HG03521 (cell line): ENCODE results near the gene GLCCI1.

Experiments
- ATAC-seq: cut with Tn5 transposase; IDR thresholded peaks from one replicate; pipeline ENCODE4 v1.9.1; 2021; ENCODE audit warnings: mild to moderate bottlenecking, moderate library complexity; ENCODE audit not compliant: unreplicated experiment

GLCCI1 gene

GRCh38 chr7:7959979-7960670 is 8.5 kb upstream of the GLCCI1 start:
- peak; percentile 80 for ATAC-seq

DNA sequence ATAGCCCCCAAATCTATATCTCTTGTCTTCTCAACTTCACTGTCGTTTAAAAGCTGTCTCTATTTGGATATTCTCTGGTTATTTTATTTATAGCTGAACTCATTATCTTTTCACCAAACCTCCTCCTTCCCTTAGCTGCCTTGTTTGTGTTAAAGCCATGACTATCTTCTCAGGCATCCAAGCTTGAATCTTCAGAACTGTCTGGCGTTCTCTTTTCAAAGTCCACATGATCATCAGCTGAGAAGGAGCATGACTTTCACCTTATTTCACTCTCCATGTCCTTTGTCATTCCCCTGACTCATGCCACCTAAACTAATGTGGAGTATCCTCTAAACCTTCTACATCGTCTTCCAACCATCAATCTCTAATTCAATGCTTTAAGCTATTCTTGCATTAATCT is 5.7 kb upstream of the GLCCI1 start:
- ATAC-seq = no peak

GRCh38 chr7:7964250-7964649 is 4.3 kb upstream of the GLCCI1 start:
- no peak for ATAC-seq

GRCh38 chr7:7964691-7965090 is 3.9 kb upstream of the GLCCI1 start:
- ATAC-seq = no peak

GRCh38 chr7:7965301-7965700 is 3.3 kb upstream of the GLCCI1 start:
- ATAC-seq = no peak

DNA sequence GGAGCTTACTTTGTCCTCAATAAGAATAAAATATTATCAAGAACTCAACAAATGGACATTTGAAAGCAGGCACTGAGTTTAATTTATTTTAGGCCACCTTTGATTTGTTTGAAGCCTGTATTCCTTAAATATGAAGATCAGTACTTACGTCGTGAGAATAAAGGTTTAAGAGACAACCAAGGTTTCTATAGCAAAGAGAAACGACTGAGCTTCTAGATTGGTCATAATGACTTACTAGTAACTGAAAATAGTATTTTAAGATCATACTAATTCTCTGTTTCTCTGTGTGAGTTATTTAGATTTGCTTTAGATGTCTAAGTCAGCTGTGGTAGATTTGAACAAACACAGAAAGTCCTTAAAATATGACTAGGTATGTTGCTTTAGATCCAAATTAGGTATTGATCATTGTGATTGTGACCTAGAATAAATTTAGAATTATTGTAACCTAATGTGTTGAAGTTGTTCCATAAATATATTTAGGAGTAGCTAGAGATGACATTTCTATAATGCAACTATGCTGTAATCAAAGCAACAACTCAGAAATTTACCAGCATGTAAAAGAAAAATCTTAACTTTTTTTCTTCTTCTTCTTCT is 2.4 kb upstream of the GLCCI1 start:
- ATAC-seq = no peak

DNA sequence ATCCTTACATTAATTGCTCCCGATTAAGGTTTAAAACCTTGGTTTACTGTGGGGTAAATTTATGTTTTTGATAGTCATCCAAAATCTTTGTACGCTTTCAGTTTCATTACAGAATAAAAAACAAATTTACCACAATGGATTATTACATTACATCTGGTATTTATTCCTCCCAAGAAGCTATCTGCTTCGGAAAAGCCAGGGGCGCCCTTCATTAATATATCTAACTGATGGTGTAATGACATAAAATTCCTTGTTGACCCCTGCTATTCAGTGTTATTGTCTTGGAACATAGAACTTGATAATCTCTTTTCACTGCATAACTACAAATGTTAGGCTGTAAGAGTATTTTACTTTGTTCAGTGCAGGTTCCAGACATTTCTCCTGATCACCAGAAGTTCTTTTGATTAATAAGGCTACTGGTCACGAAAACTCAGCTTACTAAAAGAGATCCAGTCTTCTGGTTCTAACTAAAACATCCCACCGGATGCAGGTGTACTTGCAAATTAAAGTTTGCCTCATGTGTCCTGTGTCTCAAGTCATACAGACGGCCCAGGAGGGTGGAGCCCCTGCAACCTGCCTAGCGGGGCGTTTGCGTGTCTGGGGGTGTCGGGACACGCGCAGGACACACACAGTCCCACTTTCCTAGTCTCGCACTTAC is 581 bp upstream of the GLCCI1 start:
- ATAC-seq = no peak

DNA sequence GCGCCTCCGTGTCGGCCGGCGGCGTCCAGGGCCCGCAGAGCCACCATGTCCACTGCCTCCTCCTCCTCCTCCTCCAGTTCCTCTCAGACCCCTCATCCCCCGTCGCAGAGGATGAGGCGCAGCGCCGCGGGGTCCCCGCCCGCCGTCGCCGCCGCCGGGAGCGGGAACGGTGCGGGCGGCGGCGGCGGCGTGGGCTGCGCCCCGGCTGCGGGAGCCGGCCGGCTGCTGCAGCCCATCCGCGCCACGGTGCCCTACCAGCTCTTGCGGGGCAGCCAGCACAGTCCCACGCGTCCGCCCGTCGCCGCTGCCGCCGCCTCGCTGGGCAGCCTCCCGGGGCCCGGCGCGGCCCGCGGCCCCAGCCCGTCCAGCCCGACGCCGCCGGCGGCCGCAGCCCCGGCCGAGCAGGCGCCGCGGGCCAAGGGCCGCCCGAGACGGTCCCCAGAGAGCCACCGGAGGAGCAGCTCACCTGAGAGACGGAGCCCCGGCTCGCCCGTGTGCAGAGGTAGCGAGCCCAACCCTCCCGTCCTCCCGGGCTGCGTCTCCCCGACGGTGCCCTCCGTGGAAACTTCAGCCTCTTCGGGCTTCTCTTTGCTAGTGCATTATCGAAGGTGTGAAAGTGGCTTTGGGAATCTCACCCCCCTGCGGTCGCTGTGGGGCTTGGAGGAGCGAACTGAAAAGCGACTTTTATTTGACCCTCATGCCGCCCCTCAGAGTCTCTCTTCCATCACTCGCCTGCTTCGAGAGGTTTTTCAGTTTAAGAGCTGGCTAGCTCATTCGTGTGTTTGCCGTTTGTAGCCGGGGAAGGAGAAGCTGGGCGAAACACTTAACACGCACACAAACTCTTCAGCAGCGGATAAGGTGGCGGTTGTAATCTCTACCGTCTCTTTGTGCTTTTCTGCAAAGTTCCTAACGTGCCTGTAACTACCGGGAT is 975 bp downstream of the GLCCI1 start:
- ATAC-seq = peak; percentile 9

- ATAC-seq = no peak
Measured at GRCh38 chr7:7970237-7970530, 1.6 kb downstream of the GLCCI1 start.

DNA sequence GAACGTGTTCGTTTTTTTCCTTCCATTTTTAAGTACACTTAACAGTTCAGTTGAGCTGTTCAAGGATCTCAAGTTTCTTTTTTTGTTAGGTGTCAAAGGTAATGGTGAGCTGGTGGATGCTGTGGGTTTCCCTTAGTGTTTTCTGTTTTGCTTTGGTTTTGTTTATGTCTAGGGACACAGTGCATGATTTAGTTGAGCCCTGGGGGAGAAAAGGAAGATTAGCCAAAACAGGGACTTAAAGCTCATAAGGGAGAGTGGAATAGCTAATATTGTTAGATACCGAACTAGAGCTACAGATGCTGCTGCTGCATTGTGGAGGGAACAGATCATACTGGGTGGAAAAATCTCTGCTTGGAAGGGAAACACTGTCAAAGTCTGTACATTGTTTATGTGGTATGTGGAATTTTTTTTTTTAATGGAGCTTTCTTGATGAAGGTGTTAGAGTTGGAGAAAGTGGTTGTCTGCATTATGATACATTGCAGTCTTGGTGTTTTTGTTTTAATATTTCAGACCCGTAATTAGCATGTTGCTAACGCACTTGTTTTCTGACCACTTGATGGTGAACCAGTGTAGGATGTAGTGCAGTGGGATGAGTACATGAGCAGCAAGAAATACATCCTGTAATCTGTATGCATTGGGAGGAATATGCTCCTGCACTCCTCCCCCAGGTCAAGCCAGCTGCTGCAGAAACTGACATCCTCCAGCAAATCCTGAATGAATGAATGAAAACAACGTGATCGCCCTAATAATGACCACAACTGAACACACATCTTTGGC is 2.1 kb downstream of the GLCCI1 start:
- no peak for ATAC-seq

- no peak for ATAC-seq
Measured at GRCh38 chr7:7971308-7972040, 2.9 kb downstream of the GLCCI1 start.

GRCh38 chr7:7972128-7972527 is 3.5 kb downstream of the GLCCI1 start:
- ATAC-seq = no peak

- no peak for ATAC-seq
Measured at GRCh38 chr7:7972922-7973594, 4.5 kb downstream of the GLCCI1 start.

- no peak for ATAC-seq
Measured at GRCh38 chr7:7976677-7977076, 8.1 kb downstream of the GLCCI1 start.

DNA sequence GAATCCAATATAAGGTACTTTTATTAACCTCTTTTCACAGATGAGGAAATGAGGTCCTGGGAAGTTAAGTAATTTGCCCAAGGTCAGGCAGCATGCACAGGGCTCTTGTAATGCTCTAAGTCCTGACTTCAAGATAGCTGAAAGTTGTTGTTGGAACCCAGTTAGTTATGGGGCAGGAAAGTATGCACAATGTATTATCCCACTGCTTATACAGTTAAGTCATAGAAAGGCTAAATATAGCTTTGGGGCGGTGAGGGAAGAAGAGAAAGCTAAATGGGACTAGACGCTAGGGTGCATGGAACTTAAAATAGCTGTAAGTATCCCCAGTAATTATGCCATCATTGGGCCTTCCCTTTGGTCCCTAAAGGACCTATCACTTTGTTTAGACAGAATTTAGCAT is 9.2 kb downstream of the GLCCI1 start:
- no peak for ATAC-seq

- ATAC-seq = no peak
Measured at GRCh38 chr7:7978860-7979259, 10.3 kb downstream of the GLCCI1 start.

DNA sequence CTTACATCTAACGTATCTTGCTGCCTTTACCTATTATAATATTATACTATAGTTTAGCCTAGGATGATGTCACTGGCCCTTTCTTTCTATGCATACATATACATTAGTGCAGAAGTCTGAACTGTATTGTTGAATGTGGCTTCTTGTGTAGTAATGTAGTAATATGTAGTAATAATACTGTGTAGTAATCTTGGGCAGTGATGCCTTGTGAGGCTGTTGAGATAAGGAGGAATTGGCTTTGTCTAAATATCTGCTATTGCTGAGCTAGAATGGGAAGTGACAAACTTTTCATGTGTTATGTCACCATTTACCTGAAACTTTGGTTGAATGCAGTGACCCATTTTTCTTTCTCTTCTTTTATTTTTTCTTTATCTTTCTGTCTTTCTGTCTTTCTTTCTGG is 11.0 kb downstream of the GLCCI1 start:
- ATAC-seq = no peak

- no peak for ATAC-seq
Measured at GRCh38 chr7:7980134-7980533, 11.5 kb downstream of the GLCCI1 start.

DNA sequence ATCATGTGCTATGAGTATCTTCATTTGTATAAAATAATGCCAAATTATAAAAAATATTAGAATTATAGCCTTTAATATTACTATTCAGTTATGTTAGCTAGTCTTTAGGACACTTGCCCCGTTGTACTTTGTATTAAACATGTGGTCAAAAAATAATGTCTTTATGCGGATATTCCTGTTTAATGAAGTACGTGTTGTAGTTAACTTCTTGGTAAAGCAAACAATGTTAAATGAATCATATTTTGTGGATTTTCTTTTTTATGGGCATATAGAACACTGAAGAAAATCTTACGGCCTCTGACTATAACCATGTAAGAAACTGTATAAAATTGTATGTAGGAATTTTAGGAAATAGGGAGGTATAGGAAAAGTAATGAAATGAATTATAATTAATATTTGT is 14.3 kb downstream of the GLCCI1 start:
- ATAC-seq = no peak

DNA sequence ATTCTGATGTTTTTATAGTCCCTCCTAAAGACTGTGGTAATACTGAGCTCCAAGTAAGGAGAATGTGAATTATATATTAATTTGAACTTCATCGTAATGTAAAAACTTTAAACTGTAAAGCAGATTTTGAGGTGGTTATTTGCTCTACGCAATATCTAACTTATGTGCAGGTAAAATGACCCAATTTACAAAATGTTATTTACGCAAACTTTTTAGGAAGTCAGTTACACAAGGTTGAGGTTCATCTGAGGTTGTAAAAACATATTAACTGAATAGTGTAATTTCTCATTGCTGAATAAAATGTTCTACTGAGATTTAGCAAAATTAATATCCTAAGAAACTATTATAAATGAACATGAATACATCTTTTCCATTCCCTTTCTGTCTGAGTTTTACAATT is 15.8 kb downstream of the GLCCI1 start:
- no peak for ATAC-seq
